OCI-LY3 (cell line): ENCODE measurements around the gene PDE4D.

Experiments
- H2AFZ ChIP-seq: fragments of 200-600, 300-600 bp; shearing (Covaris generic); 2 replicates; pipeline ENCODE4 v1.6.0; 2014; ENCODE audit warnings: antibody characterized with exemption, low read depth, low read length
- H3K27ac ChIP-seq: fragments of 200-600, 300-600 bp; sonication (generic); 2 replicates; pipeline ENCODE4 v1.5.1; 2014; ENCODE audit warnings: mild to moderate bottlenecking, low read length, moderate library complexity, mixed read lengths
- H3K27me3 ChIP-seq: fragments of 200-600, 300-600 bp; sonication (generic); 2 replicates; pipeline ENCODE4 v1.6.1; 2014; ENCODE audit warnings: low read depth, low read length, mixed read lengths
- H3K36me3 ChIP-seq: fragments of 200-600, 300-600 bp; sonication (generic); replicated peaks from 2 replicates; pipeline ENCODE3; 2014; ENCODE audit warnings: low read depth, low read length, mixed read lengths
- H3K4me1 ChIP-seq: fragments of 300-600, 200-600 bp; sonication (generic); 2 replicates; pipeline ENCODE4 v1.6.1; 2014; ENCODE audit warnings: low read length, mixed read lengths
- H3K4me2 ChIP-seq: fragments of 200-600, 300-600 bp; sonication (generic); 2 replicates; pipeline ENCODE4 v1.6.1; 2014; ENCODE audit warnings: low read length, mixed read lengths
- H3K4me3 ChIP-seq: fragments of 300-600, 200-600 bp; sonication (generic); 2 replicates; pipeline ENCODE4 v1.5.1; 2014; ENCODE audit warnings: antibody characterized with exemption, mild to moderate bottlenecking, low read length, moderate library complexity
- H3K79me2 ChIP-seq: fragments of 300-600, 200-600 bp; shearing (Covaris generic); 2 replicates; pipeline ENCODE4 v1.6.1; 2014; ENCODE audit warnings: mild to moderate bottlenecking, low read length, mixed read lengths
- H3K9ac ChIP-seq: fragments of 300-600, 200-600 bp; shearing (Covaris generic); 2 replicates; pipeline ENCODE4 v1.6.0; 2014; ENCODE audit warnings: mild to moderate bottlenecking, low read length, moderate library complexity
- H3K9me3 ChIP-seq: fragments of 200-600, 300-600 bp; shearing (Covaris generic); 2 replicates; pipeline ENCODE4 v1.6.1; 2014; ENCODE audit warnings: low read length, mixed read lengths; ENCODE audit not compliant: insufficient read depth
- H4K20me1 ChIP-seq: fragments of 200-600, 300-600 bp; sonication (generic); 2 replicates; pipeline ENCODE4 v1.6.1; 2016; ENCODE audit warnings: low read length, mixed read lengths; ENCODE audit not compliant: insufficient read depth
- EZH2phosphoT487 ChIP-seq: fragments of 200-600 bp; shearing (Covaris generic); IDR thresholded peaks from 2 replicates; pipeline ENCODE4 v1.6.1; 2018; ENCODE audit warnings: antibody characterized with exemption, mixed run types, low read depth
- TF ChIP-seq, protein P1 (sequence below): fragments of 200-600, 300-600 bp; sonication (generic); IDR thresholded peaks from 2 replicates; pipeline ENCODE4 v1.5.1; 2014; ENCODE audit warnings: antibody characterized with exemption, low read length, low read depth

Gene PDE4D

GRCh38 chr5:59648949-59649921 is 244.3 kb downstream of the PDE4D start:
- no peak overlapping the region for H3K4me2 ChIP-seq
- H4K20me1 ChIP-seq, result no peaks in the 10 kb centered on the region
- H3K36me3 ChIP-seq, result no peaks in the 10 kb centered on the region
- no peaks in the 10 kb centered on the region for H3K4me1 ChIP-seq
- H2AFZ ChIP-seq, result no peak overlapping the region
- H3K9ac ChIP-seq, result no peak overlapping the region
- no peaks in the 10 kb centered on the region for H3K79me2 ChIP-seq
- H3K27ac ChIP-seq, result no peak overlapping the region
- no peaks in the 10 kb centered on the region for H3K9me3 ChIP-seq
- no peak for TF ChIP-seq EZH2phosphoT487
- TF ChIP-seq, protein P1, sequence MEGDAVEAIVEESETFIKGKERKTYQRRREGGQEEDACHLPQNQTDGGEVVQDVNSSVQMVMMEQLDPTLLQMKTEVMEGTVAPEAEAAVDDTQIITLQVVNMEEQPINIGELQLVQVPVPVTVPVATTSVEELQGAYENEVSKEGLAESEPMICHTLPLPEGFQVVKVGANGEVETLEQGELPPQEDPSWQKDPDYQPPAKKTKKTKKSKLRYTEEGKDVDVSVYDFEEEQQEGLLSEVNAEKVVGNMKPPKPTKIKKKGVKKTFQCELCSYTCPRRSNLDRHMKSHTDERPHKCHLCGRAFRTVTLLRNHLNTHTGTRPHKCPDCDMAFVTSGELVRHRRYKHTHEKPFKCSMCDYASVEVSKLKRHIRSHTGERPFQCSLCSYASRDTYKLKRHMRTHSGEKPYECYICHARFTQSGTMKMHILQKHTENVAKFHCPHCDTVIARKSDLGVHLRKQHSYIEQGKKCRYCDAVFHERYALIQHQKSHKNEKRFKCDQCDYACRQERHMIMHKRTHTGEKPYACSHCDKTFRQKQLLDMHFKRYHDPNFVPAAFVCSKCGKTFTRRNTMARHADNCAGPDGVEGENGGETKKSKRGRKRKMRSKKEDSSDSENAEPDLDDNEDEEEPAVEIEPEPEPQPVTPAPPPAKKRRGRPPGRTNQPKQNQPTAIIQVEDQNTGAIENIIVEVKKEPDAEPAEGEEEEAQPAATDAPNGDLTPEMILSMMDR, result no peak
- no peaks in the 10 kb centered on the region for H3K27me3 ChIP-seq
- no peak overlapping the region for H3K4me3 ChIP-seq

GRCh38 chr5:59648038-59648831 is 245.3 kb downstream of the PDE4D start:
- no peak overlapping the region for H3K27ac ChIP-seq
- H3K4me1 ChIP-seq, result no peaks in the 10 kb centered on the region
- no peaks in the 10 kb centered on the region for H3K79me2 ChIP-seq
- H3K9me3 ChIP-seq, result no peaks in the 10 kb centered on the region
- no peaks in the 10 kb centered on the region for H3K27me3 ChIP-seq
- H3K4me3 ChIP-seq, result no peak overlapping the region
- no peak overlapping the region for H3K9ac ChIP-seq
- no peaks in the 10 kb centered on the region for H3K36me3 ChIP-seq
- no peak overlapping the region for H3K4me2 ChIP-seq
- H4K20me1 ChIP-seq, result no peaks in the 10 kb centered on the region
- TF ChIP-seq, protein P1, result no peak
- TF ChIP-seq EZH2phosphoT487, result no peak
- H2AFZ ChIP-seq, result no peak overlapping the region

DNA sequence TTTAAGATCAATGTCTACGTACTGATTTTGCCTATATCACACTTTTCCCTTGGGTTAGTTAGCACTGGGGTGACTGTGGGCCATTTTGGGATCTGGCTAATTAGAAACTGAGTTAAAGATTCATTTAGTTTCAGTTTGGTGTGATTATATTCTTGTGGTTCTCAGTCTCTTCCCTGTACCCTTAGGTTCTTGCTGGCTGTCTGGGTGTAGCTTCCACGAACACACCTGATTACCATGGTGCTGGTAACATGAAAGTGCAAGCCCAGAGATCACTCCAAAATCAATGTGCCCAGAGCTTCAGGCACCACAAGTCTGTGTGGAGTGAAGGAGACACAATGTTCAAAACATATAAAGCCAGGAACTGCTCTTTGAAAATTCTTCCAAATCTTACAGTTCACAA is 248.1 kb downstream of the PDE4D start:
- Histone ChIP-seq H3K4me2 (no peak overlapping the region), H2AFZ (no peak overlapping the region)

More for the DNA sequence above, 248.1 kb downstream of the PDE4D start:
- Histone ChIP-seq H3K4me3 (no peak overlapping the region), H3K27me3 (no peaks in the 10 kb centered on the region), H3K36me3 (no peaks in the 10 kb centered on the region), H3K9me3 (no peaks in the 10 kb centered on the region), H3K9ac (no peak overlapping the region), H3K27ac (no peak overlapping the region), H3K79me2 (no peaks in the 10 kb centered on the region), H3K4me1 (no peaks in the 10 kb centered on the region), H4K20me1 (no peaks in the 10 kb centered on the region)
- TF ChIP-seq EZH2phosphoT487, result no peak
- TF ChIP-seq, protein P1, result no peak
